ENCODE measurements around the gene PLA2G4D. TPM values are rescaled to one million over a fixed set of nuclear protein-coding genes. Genes with fewer than 3 reads are reported as not detected.

The PLA2G4D gene
- total RNA-seq, 1 experiment from 2014 or later, result 0.34 TPM

DNA sequence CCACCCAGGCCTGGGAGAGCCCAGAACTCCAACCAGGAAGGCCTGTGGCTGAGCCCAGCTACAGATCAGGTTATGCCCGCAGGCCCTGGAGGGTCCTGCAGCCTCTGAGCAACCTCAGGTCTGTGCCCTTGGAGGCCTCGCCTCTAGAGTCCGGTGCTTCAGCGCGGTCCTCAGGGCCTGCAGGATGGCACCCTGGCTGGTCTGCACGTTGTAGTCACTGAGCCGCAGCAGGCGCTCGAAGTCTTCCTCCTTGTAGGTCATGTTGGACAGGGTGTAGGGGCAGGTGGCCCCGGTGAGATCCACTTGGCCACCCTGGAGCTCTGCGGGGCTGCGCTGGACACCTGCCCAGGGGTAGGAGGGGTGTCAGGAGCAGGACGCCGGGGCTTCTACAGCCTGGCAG, 25.8 kb downstream of the PLA2G4D start:
- Histone ChIP-seq H3K9me3 (ENCODE audit: control insufficient read depth in 1 of 2, insufficient read depth in 1 of 2, low read depth in 1 of 2, low read length in 2 of 2) (no peaks in the 10 kb centered on the region), H3K79me2 (ENCODE audit: insufficient read depth, low read length) (no peaks in the 10 kb centered on the region), H3K27me3 (ENCODE audit: insufficient read depth, low read length) (no peaks in the 10 kb centered on the region), H3K27ac (ENCODE audit: low read depth, low read length) (no peak overlapping the region), H3K9ac (ENCODE audit: low read length) (no peak overlapping the region), H3K9me2 (ENCODE audit: insufficient read depth) (no peaks in the 10 kb centered on the region), H3K4me3 (replicated peaks in 1 of 2; ENCODE audit: low read depth in 1 of 2, low read length in 2 of 2) (no peak overlapping the region), H4K20me1 (ENCODE audit: insufficient read depth) (no peaks in the 10 kb centered on the region), H2AFZ (ENCODE audit: low read depth, low read length, poor library complexity, severe bottlenecking) (no peak overlapping the region), H3K4me2 (ENCODE audit: low read length) (no peak overlapping the region), H3K4me1 (ENCODE audit: control insufficient read depth in 1 of 2, insufficient read depth in 2 of 2, low read length in 2 of 2) (peaks cover 0 to 9% of the 10 kb centered on the region in 2 experiments; a peak in 2 of 4 replicates), H3K36me3 (ENCODE audit: control insufficient read depth in 1 of 2, insufficient read depth in 2 of 2, low read length in 2 of 2) (no peaks in the 10 kb centered on the region)
- ChIA-PET CTCF (interaction anchor here (1.4 kb wide), 1 partner anchor 10 kb away, joined by 3 read pairs; no protein-coding TSS in a partner anchor), POLR2A (no interaction called here), RAD21 (ENCODE audit: low non-redundant PET in 1 of 2, low total read pairs in 2 of 2, uncharacterized antibody in 2 of 2, unreplicated experiment in 2 of 2) (no interaction called here)
- DNase-seq (ENCODE audit: low read depth, low spot score), result no peak
- TF ChIP-seq JUND (IDR thresholded peaks at IDR 0.05) (no peak), EZH2phosphoT487 (IDR thresholded peaks at IDR 0.05; ENCODE audit: borderline replicate concordance) (no peak), SP1 (IDR thresholded peaks at IDR 0.05; ENCODE audit: low read depth) (no peak)
- no peak for ATAC-seq
- intact Hi-C loops (cut with micrococcal nuclease), result loop anchor here (5.0 kb wide), 1 partner anchor 319 kb away; no protein-coding TSS in a partner anchor
- no TSS peak for BruUV-seq (replicated peaks)

DNA sequence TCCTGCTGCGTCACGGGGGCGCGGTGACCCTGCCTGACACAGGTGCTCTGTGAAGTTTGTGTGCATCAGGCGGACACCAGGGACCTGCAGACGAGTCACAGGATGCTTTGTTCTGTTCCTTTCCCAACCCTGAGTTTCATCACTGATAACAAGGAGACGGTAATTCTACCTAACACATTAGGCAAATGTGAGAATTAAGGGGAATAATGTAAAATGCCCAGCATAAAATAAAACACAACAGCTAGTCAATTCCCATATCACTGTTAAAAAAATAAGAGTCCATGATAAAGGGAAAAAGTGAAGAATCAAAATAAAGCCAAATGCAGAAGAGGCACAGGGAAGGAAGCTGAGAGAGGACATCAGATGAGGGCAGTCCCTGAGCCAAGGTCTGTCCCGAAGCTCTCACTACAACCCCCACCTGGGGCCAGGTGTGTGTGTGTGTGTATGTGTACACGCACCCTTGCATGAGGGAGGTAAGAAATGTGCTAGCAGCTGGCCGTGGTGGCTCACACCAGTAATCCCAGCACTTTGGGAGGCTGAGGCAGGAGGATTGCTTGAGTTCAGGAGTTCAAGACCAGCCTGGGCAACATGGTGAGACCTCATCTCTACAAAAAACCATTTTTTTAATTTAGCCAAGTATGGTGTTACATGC, 27.5 kb downstream of the PLA2G4D start:
- H3K4me3 ChIP-seq (replicated peaks in 1 of 2; ENCODE audit: low read depth in 1 of 2, low read length in 2 of 2), result no peak overlapping the region
- H3K79me2 ChIP-seq (ENCODE audit: insufficient read depth, low read length), result no peaks in the 10 kb centered on the region
- no peaks in the 10 kb centered on the region for H3K9me2 ChIP-seq (ENCODE audit: insufficient read depth)
- no peaks in the 10 kb centered on the region for H3K27me3 ChIP-seq (ENCODE audit: insufficient read depth, low read length)
- peaks cover 0 to 9% of the 10 kb centered on the region in 2 experiments; a peak in 2 of 4 replicates for H3K4me1 ChIP-seq (ENCODE audit: control insufficient read depth in 1 of 2, insufficient read depth in 2 of 2, low read length in 2 of 2)
- H2AFZ ChIP-seq (ENCODE audit: low read depth, low read length, poor library complexity, severe bottlenecking), result peak overlapping the region; percentile 87
- no peaks in the 10 kb centered on the region for H3K36me3 ChIP-seq (ENCODE audit: control insufficient read depth in 1 of 2, insufficient read depth in 2 of 2, low read length in 2 of 2)
- H3K9ac ChIP-seq (ENCODE audit: low read length), result no peak overlapping the region
- H4K20me1 ChIP-seq (ENCODE audit: insufficient read depth), result no peaks in the 10 kb centered on the region
- DNase-seq (ENCODE audit: low read depth, low spot score), result no peak
- intact Hi-C loops (cut with micrococcal nuclease), result loop anchor here (1.0 to 5.0 kb wide), 4 partner anchors 67 to 583 kb away; no protein-coding TSS in a partner anchor
- BruUV-seq (replicated peaks), result no TSS peak
- ChIA-PET RAD21 (ENCODE audit: low non-redundant PET in 1 of 2, low total read pairs in 2 of 2, uncharacterized antibody in 2 of 2, unreplicated experiment in 2 of 2) (no interaction called here), CTCF (interaction anchor here (1.0 to 1.6 kb wide), 6 partner anchors 12 to 318 kb away, joined by 3 to 7 read pairs (median 3); no protein-coding TSS in a partner anchor), POLR2A (no interaction called here)
- H3K9me3 ChIP-seq (ENCODE audit: control insufficient read depth in 1 of 2, insufficient read depth in 1 of 2, low read depth in 1 of 2, low read length in 2 of 2), result no peaks in the 10 kb centered on the region
- no peak for ATAC-seq
- no peak overlapping the region for H3K27ac ChIP-seq (ENCODE audit: low read depth, low read length)
- H3K4me2 ChIP-seq (ENCODE audit: low read length), result peak overlapping the region; percentile 41
- no peak for TF ChIP-seq YY1 (IDR thresholded peaks at IDR 0.05; ENCODE audit: extremely low read depth, insufficient replicate concordance, low read depth, low read length)
- no peak for TF ChIP-seq ZFX (IDR thresholded peaks at IDR 0.05)
- TF ChIP-seq POLR2AphosphoS5 (IDR thresholded peaks at IDR 0.05; ENCODE audit: low read depth, low read length), result no peak
- no peak for TF ChIP-seq FOSL1 (IDR thresholded peaks at IDR 0.05; ENCODE audit: low read depth)
- TF ChIP-seq JUND (IDR thresholded peaks at IDR 0.05), result no peak
- TF ChIP-seq ELF1 (IDR thresholded peaks at IDR 0.05; ENCODE audit: borderline replicate concordance, low read depth), result no peak
- no peak for TF ChIP-seq EZH2 (IDR thresholded peaks at IDR 0.05)
- no peak for TF ChIP-seq SRF (IDR thresholded peaks at IDR 0.05; ENCODE audit: low read depth)
- no peak for TF ChIP-seq ZNF274 (IDR thresholded peaks at IDR 0.05; ENCODE audit: low read depth, low read length)
- TF ChIP-seq, protein P1, sequence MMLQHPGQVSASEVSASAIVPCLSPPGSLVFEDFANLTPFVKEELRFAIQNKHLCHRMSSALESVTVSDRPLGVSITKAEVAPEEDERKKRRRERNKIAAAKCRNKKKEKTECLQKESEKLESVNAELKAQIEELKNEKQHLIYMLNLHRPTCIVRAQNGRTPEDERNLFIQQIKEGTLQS (IDR thresholded peaks at IDR 0.05), result no peak
- no peak for TF ChIP-seq SIN3A (IDR thresholded peaks at IDR 0.05; ENCODE audit: low read depth)
- TF ChIP-seq SP1 (IDR thresholded peaks at IDR 0.05; ENCODE audit: low read depth), result no peak
- TF ChIP-seq, protein P2, sequence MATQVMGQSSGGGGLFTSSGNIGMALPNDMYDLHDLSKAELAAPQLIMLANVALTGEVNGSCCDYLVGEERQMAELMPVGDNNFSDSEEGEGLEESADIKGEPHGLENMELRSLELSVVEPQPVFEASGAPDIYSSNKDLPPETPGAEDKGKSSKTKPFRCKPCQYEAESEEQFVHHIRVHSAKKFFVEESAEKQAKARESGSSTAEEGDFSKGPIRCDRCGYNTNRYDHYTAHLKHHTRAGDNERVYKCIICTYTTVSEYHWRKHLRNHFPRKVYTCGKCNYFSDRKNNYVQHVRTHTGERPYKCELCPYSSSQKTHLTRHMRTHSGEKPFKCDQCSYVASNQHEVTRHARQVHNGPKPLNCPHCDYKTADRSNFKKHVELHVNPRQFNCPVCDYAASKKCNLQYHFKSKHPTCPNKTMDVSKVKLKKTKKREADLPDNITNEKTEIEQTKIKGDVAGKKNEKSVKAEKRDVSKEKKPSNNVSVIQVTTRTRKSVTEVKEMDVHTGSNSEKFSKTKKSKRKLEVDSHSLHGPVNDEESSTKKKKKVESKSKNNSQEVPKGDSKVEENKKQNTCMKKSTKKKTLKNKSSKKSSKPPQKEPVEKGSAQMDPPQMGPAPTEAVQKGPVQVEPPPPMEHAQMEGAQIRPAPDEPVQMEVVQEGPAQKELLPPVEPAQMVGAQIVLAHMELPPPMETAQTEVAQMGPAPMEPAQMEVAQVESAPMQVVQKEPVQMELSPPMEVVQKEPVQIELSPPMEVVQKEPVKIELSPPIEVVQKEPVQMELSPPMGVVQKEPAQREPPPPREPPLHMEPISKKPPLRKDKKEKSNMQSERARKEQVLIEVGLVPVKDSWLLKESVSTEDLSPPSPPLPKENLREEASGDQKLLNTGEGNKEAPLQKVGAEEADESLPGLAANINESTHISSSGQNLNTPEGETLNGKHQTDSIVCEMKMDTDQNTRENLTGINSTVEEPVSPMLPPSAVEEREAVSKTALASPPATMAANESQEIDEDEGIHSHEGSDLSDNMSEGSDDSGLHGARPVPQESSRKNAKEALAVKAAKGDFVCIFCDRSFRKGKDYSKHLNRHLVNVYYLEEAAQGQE (IDR thresholded peaks at IDR 0.05; ENCODE audit: low read depth), result no peak
- TF ChIP-seq CEBPB (IDR thresholded peaks at IDR 0.05; ENCODE audit: low read depth), result no peak
- no peak for TF ChIP-seq POLR2A (IDR thresholded peaks at IDR 0.05; ENCODE audit: borderline replicate concordance, extremely low read depth, insufficient read depth, insufficient read length)
- no peak for TF ChIP-seq EZH2phosphoT487 (IDR thresholded peaks at IDR 0.05; ENCODE audit: borderline replicate concordance)
